GM10847 (cell line): ENCODE measurements around the gene TTL.

Experiments
- POLR2A ChIP-seq: IDR thresholded peaks from 2 replicates; pipeline ENCODE4 v1.6.1; 2011; ENCODE audit not compliant: insufficient read length; ENCODE audit errors: extremely low read depth

Gene TTL

GRCh38 chr2:112482309-112483041 is 519 bp downstream of the TTL start:
- TF ChIP-seq POLR2A: no peak

- no peak for TF ChIP-seq POLR2A
These were observed 1.1 kb downstream of the TTL start for GRCh38 chr2:112483042-112483473.

GRCh38 chr2:112483831-112484230 is 1.9 kb downstream of the TTL start:
- TF ChIP-seq POLR2A: no peak

- TF ChIP-seq POLR2A: no peak
These were observed 3.9 kb downstream of the TTL start for GRCh38 chr2:112485849-112486248.

- TF ChIP-seq POLR2A: no peak
These were observed 4.9 kb downstream of the TTL start for GRCh38 chr2:112486895-112487294.

GRCh38 chr2:112487444-112487961 is 5.5 kb downstream of the TTL start:
- TF ChIP-seq POLR2A: no peak

- TF ChIP-seq POLR2A: no peak
These were observed 6.2 kb downstream of the TTL start for GRCh38 chr2:112488201-112488600.

GRCh38 chr2:112491946-112492345 is 10.0 kb downstream of the TTL start:
- no peak for TF ChIP-seq POLR2A

GRCh38 chr2:112493048-112493447 is 11.1 kb downstream of the TTL start:
- TF ChIP-seq POLR2A: no peak

- no peak for TF ChIP-seq POLR2A
These were observed 12.1 kb downstream of the TTL start for GRCh38 chr2:112493858-112494648.

- TF ChIP-seq POLR2A: no peak
These were observed 12.9 kb downstream of the TTL start for GRCh38 chr2:112494828-112495227.

- TF ChIP-seq POLR2A: no peak
These were observed 34.8 kb downstream of the TTL start for GRCh38 chr2:112516801-112517200.

GRCh38 chr2:112518807-112519206 is 36.9 kb downstream of the TTL start:
- no peak for TF ChIP-seq POLR2A

- no peak for TF ChIP-seq POLR2A
These were observed 37.5 kb downstream of the TTL start for GRCh38 chr2:112519506-112519905.

GRCh38 chr2:112520234-112520783 is 38.4 kb downstream of the TTL start:
- TF ChIP-seq POLR2A: no peak

- TF ChIP-seq POLR2A: no peak
These were observed 41.4 kb downstream of the TTL start for GRCh38 chr2:112523291-112523777.
